HEK293T (cell line): ENCODE measurements around the gene MYLK4.

Experiments
- CTCF ChIA-PET: fragments of 350-600 bp; formaldehyde crosslinking; extraction: SDS; loops from one replicate; lab custom pipeline; 2021; ENCODE audit warnings: antibody characterized with exemption, inconsistent platforms; lab: Yijun Ruan, JAX
- POLR2A ChIA-PET: fragments of 350-600 bp; formaldehyde crosslinking; extraction: SDS; loops from one replicate; lab custom pipeline; 2020; ENCODE audit warnings: antibody characterized with exemption, inconsistent platforms; lab: Yijun Ruan, JAX
- DNase-seq: peaks from one replicate; pipeline ENCODE4 v3.0.0; 2012; ENCODE audit warnings: mixed read lengths; ENCODE audit errors: extremely low spot score
- ARNT ChIP-seq: fragments of 450-650 bp; IDR thresholded peaks from 2 replicates; pipeline ENCODE4 v1.6.1; 2017; ENCODE audit warnings: mild to moderate bottlenecking
- BHLHE40 ChIP-seq: fragments of 450-650 bp; IDR thresholded peaks from 2 replicates; pipeline ENCODE4 v1.6.1; 2016; ENCODE audit warnings: mild to moderate bottlenecking, moderate library complexity, borderline replicate concordance
- CTBP1 ChIP-seq: fragments of 450-650 bp; IDR thresholded peaks from 2 replicates; pipeline ENCODE4 v1.6.1; 2016; ENCODE audit warnings: borderline replicate concordance
- ELF4 ChIP-seq: fragments of 450-650 bp; IDR thresholded peaks from 2 replicates; pipeline ENCODE4 v1.6.1; 2017; ENCODE audit warnings: antibody characterized with exemption
- FOXA1 ChIP-seq: fragments of 450-650 bp; IDR thresholded peaks from 2 replicates; pipeline ENCODE4 v1.6.1; 2016; ENCODE audit warnings: mild to moderate bottlenecking
- FOXK2 ChIP-seq: fragments of 450-650 bp; IDR thresholded peaks from 2 replicates; pipeline ENCODE4 v1.6.1; 2016; ENCODE audit warnings: mild to moderate bottlenecking
- FOXM1 ChIP-seq: fragments of 450-650 bp; IDR thresholded peaks from 2 replicates; pipeline ENCODE4 v1.6.1; 2017; ENCODE audit warnings: mild to moderate bottlenecking, borderline replicate concordance
- HDGF ChIP-seq: fragments of 450-650 bp; IDR thresholded peaks from 2 replicates; pipeline ENCODE4 v1.6.1; 2017; ENCODE audit warnings: antibody characterized with exemption, borderline replicate concordance
- L3MBTL2 ChIP-seq: fragments of 450-650 bp; conservative IDR thresholded peaks from 2 replicates; pipeline ENCODE4 v1.6.1; 2016; ENCODE audit warnings: mild to moderate bottlenecking
- LEF1 ChIP-seq: fragments of 450-650 bp; IDR thresholded peaks from 2 replicates; pipeline ENCODE4 v1.6.1; 2017; ENCODE audit warnings: mild to moderate bottlenecking, borderline replicate concordance
- NFRKB ChIP-seq: fragments of 450-650 bp; IDR thresholded peaks from 2 replicates; pipeline ENCODE4 v1.6.1; 2016; ENCODE audit warnings: mild to moderate bottlenecking, moderate library complexity
- SP1 ChIP-seq: fragments of 450-650 bp; IDR thresholded peaks from 2 replicates; pipeline ENCODE4 v1.6.1; 2017
- SUZ12 ChIP-seq: fragments of 450-650 bp; IDR thresholded peaks from 2 replicates; pipeline ENCODE4 v1.6.1; 2016; ENCODE audit warnings: mild to moderate bottlenecking
- TARDBP ChIP-seq: fragments of 450-650 bp; IDR thresholded peaks from 2 replicates; pipeline ENCODE4 v1.6.1; 2016
- ZNF384 ChIP-seq: fragments of 450-650 bp; IDR thresholded peaks from 2 replicates; pipeline ENCODE4 v1.6.1; 2016
- TF ChIP-seq, protein P1 (sequence below): fragments of 450-650 bp; IDR thresholded peaks from 2 replicates; pipeline ENCODE4 v1.6.1; 2016

Gene MYLK4

DNA sequence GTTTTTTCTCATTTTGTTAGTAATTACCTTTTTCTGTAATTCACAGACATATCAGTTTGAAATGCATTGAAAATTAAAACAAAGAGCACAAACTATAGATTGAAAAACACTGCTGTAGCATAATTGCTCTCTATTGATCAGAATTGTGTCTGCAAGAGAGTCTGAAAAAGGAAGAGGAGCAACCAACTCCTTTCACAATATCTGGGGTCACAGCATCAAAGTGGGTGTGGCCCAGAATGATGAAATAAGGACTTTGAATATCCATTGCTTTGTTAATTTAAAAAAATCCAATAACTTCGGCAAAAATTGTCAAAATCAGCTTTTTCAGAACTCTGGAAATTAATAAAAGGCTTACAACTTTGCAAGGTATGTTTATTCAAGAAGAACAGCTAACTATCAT is 99.2 kb downstream of the MYLK4 start:
- no peak for DNase-seq
- TF ChIP-seq FOXM1 (no peak), FOXA1 (no peak)
- ChIA-PET POLR2A (no interaction called here), CTCF (no interaction called here)

DNA sequence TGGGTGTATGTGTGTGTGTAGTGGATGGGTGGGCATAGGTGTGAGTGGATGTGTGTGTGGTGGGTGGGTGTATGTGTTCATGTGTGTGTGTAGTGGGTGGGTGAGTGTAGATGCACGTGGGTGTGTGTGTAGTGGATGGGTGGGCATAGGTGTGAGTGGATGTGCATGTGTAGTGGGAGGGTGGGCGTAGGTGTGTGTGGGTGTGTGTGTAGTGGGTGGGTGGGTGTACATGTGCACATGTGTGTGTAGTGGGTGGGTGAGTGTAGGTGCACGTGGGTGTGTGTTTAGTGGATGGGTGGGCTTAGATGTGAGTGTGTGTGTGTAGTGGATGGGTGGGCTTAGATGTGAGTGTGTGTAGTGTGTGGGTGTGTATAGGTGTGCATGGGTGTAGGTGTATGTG is 104.4 kb downstream of the MYLK4 start:
- POLR2A ChIA-PET = no interaction called here
- DNase-seq = no peak
- CTCF ChIA-PET = interaction anchor here (2.3 kb wide), 1 partner anchor 12 kb away, joined by 11 read pairs; no protein-coding TSS in a partner anchor
- TF ChIP-seq LEF1 (no peak), ARNT (no peak), NFRKB (no peak)

DNA sequence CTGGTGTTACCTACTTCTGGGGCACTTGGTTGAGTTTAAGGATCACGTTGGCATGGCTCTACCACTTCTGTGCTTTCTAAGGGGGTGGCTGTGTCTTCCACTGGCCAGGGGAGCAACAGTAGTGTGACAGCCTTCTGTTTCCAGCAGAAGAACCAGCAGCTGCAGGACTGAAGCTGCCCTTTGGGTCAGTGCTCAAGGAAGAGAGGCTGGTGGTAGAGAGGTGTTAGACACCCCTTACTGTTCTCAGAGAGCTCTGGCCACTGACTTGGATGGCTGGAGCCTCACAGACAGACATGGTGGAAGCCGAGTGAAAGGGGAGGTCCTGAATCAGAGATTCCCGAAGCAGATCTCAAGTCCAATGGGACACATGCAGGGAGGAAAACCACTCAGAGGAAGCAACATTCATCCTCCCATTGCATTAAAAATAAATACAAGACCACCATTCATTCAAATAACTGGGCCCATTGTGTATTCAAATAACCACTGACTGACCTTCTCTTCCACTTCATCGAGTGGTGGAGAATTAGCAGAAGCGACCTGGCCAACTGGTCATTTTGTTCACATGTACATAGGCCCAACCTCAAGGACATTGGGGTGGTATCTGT is 106.7 kb downstream of the MYLK4 start:
- CTCF ChIA-PET = interaction anchor here (1.6 kb wide), 1 partner anchor 10 kb away, joined by 3 read pairs; no protein-coding TSS in a partner anchor
- TF ChIP-seq SUZ12 = no peak
- TF ChIP-seq LEF1 = no peak
- TF ChIP-seq SP1 = no peak
- no peak for TF ChIP-seq ARNT
- no peak for TF ChIP-seq TARDBP
- TF ChIP-seq FOXK2 = no peak
- no peak for TF ChIP-seq NFRKB
- TF ChIP-seq ZNF384 = no peak
- TF ChIP-seq FOXM1 = no peak
- TF ChIP-seq HDGF = no peak
- TF ChIP-seq ELF4 = no peak
- TF ChIP-seq FOXA1 = no peak
- TF ChIP-seq CTBP1 = no peak
- TF ChIP-seq L3MBTL2 = no peak
- TF ChIP-seq, protein P1, sequence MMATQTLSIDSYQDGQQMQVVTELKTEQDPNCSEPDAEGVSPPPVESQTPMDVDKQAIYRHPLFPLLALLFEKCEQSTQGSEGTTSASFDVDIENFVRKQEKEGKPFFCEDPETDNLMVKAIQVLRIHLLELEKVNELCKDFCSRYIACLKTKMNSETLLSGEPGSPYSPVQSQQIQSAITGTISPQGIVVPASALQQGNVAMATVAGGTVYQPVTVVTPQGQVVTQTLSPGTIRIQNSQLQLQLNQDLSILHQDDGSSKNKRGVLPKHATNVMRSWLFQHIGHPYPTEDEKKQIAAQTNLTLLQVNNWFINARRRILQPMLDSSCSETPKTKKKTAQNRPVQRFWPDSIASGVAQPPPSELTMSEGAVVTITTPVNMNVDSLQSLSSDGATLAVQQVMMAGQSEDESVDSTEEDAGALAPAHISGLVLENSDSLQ = no peak
- TF ChIP-seq BHLHE40 = no peak
- POLR2A ChIA-PET = no interaction called here
- no peak for DNase-seq

DNA sequence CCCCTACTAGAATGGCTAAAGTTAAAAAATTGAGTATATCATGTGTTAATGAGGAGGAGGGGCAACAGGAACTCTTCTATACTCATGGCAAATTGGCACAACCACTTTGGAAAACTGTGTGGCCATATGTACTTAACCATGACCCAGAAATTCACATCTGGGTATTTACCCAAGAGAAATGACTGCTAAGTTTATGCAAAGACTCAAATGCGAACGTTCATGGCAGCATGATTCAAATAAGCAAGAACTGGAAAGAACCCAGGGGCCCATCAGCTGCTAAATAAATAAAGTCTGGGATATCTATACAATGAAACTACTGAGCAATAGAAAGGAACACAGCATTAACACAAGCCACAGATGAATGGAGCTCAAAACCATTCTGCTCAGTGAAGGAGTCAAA is 107.6 kb downstream of the MYLK4 start:
- ChIA-PET POLR2A (no interaction called here), CTCF (interaction anchor here (1.2 to 1.6 kb wide), 2 partner anchors 9 to 13 kb away, joined by 3 read pairs; no protein-coding TSS in a partner anchor)
- TF ChIP-seq FOXK2 (no peak), BHLHE40 (no peak), ELF4 (no peak), SUZ12 (no peak), SP1 (no peak), ZNF384 (no peak), FOXA1 (no peak), ARNT (no peak), TARDBP (no peak), FOXM1 (no peak), LEF1 (no peak), L3MBTL2 (no peak), CTBP1 (no peak), NFRKB (no peak), HDGF (no peak)
- DNase-seq = no peak

DNA sequence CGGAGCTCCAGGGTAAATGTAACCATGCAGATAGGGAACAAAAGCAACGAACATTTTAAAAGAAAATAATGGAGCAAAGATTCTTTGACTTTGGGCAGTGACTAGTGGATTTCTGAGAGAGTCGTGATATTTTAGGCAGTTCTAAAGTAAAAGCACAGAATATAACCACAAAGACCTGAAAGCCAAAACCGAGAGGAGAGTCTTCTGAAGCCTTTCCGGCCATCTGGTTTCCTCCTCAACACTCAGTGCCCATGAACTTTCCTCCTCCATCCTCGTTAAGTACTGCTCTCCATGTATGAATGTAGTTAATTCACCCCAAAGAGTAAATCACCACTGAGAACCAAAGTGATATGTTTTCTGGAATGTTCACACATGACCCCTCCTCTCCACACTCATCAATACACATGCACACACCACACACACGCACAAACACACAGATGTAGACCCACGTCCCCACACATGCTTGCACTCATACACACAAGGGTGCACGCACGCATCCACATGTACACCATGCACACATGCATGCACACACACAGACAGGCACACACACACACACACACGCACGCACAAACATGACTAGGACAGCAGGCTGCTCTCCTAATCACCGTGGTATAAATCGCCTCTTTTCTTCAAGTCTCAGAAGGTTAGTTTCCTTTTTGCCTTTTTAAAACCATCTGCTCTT is 109.5 kb downstream of the MYLK4 start:
- CTCF ChIA-PET = no interaction called here
- TF ChIP-seq BHLHE40 (no peak), FOXK2 (no peak), FOXM1 (no peak), SUZ12 (no peak), ELF4 (no peak), ZNF384 (no peak), L3MBTL2 (no peak)
- POLR2A ChIA-PET = no interaction called here
- DNase-seq = no peak

DNA sequence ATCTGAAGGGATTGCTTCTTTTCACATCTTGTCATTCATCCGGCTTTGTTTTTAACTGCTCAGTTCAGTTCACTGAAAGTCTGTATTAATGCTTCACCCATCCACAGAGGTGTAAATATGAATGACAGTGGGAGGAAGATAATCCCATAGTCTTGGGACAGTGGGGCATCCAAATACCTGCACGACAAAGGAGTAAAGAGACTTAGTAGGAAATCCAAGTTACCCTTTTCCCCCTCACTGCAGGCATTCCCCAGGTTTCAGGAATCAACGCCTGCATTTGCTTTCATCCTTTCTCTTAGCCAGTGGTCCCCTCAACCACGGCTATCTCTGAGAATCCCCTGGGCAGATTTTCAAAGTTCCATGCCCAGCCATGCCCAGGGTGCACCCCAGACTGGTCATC is 110.2 kb downstream of the MYLK4 start:
- POLR2A ChIA-PET = no interaction called here
- CTCF ChIA-PET = no interaction called here
- TF ChIP-seq FOXM1 = no peak
- no peak for TF ChIP-seq HDGF
- TF ChIP-seq NFRKB = no peak
- no peak for TF ChIP-seq FOXK2
- TF ChIP-seq CTBP1 = no peak
- TF ChIP-seq, protein P1 = no peak
- TF ChIP-seq TARDBP = no peak
- TF ChIP-seq BHLHE40 = no peak
- DNase-seq = no peak

DNA sequence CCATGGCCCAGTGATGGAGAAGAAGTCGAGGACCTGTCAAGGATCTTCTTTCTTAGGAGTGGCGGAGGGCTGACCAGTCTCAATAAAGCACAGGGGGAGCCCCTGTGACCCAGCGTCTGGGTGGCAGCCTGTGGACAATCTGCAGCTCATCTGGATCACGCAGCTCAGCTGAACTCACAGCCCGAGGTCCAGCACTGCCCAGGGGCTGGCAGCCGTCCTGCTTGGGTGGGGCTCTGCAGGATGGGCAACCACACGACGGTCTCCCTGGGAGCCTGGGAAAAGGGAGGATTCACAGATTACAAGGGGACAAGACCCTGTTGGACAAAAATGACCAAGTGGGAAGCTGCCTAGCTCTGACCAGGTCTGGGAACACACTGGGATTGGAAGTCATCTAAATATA is 110.8 kb downstream of the MYLK4 start:
- DNase-seq = no peak
- POLR2A ChIA-PET = no interaction called here
- TF ChIP-seq LEF1 (no peak), SUZ12 (no peak), BHLHE40 (no peak), ARNT (no peak), CTBP1 (no peak)
- CTCF ChIA-PET = interaction anchor here (0.7 kb wide), 1 partner anchor 304 kb away, joined by 6 read pairs; no protein-coding TSS in a partner anchor
